Measurements from ENCODE around the gene KMO.

GRCh38 chr1:241518476-241519307 is 13.5 kb upstream of the KMO start:
- TF ChIP-seq POLR2A (IDR thresholded peaks at IDR 0.05) (no peak), POLR2AphosphoS5 (IDR thresholded peaks at IDR 0.05) (no peak), CTCF (IDR thresholded peaks at IDR 0.05) (no peak), EP300 (IDR thresholded peaks at IDR 0.05) (no peak)
